Heart right ventricle (tissue), 16 donors: ENCODE data around the gene RCN2. TPM values are rescaled to one million over a fixed set of nuclear protein-coding genes. Genes with fewer than 3 reads are reported as not detected.

ENCODE experiments used
- ATAC-seq, 8 donors: fragments of 200-7000 bp; cut with Tn5 transposase; one replicate each; pipeline ENCODE4 v1.9.1; 2020; ENCODE audit warnings: mild to moderate bottlenecking in 8 of 8, moderate library complexity in 8 of 8, moderate number of reproducible peaks in 1 of 8
- DNase-seq, 2 donors: peaks; one replicate each; pipeline ENCODE4 v3.0.0-alpha.2; 2020
- H3K27ac ChIP-seq, 10 donors: fragments of 200-600 bp; sonication (generic) in 2 of 10; one replicate each; pipeline versions ENCODE4 v1.5.0 to v1.8.0; 2020 to 2022; ENCODE audit warnings: mild to moderate bottlenecking in 3 of 10
- H3K27me3 ChIP-seq, 7 donors: fragments of 200-600 bp; one replicate each; pipeline ENCODE4 v1.8.0; 2021 to 2022; ENCODE audit warnings: mild to moderate bottlenecking in 2 of 7
- H3K36me3 ChIP-seq, 9 donors: fragments of 200-600 bp; sonication (generic) in 1 of 9; one replicate each; pipeline versions ENCODE4 v1.5.0 to v1.8.0; 2020 to 2022; ENCODE audit warnings: mild to moderate bottlenecking in 2 of 9
- H3K4me1 ChIP-seq, 9 donors: fragments of 200-600 bp; sonication (generic) in 1 of 9; one replicate each; pipeline versions ENCODE4 v1.5.0 to v1.8.0; 2020 to 2022; ENCODE audit warnings: mild to moderate bottlenecking in 4 of 9
- H3K4me3 ChIP-seq, 10 donors: fragments of 200-600 bp; sonication (generic) in 2 of 10; one replicate each; pipeline versions ENCODE4 v1.5.0 to v1.8.0; 2020 to 2022; ENCODE audit warnings: mild to moderate bottlenecking in 7 of 10, moderate library complexity in 2 of 10
- H3K9me3 ChIP-seq, 11 donors: fragments of 200-600 bp in 10 of 11; sonication (generic) in 2 of 11; one replicate each; pipeline versions ENCODE4 v1.5.0 to v1.8.0; 2013 to 2022; ENCODE audit warnings: mild to moderate bottlenecking in 2 of 11, control low read depth in 1 of 11, moderate library complexity in 1 of 11
- CTCF ChIP-seq, 9 donors: fragments of 200-600 bp; sonication (generic) in 2 of 9; IDR thresholded peaks; one replicate each; pipeline versions ENCODE4 v1.5.0 to v1.8.0; 2021 to 2022; ENCODE audit warnings: antibody characterized with exemption in 9 of 9, mild to moderate bottlenecking in 5 of 9, moderate library complexity in 1 of 9
- WGBS, 2 donors: extraction: QIAGEN DNeasy Blood & Tissue Kit; methylation state at CpG; one replicate each; pipeline ENCODE4 v1.1.7; 2013; ENCODE audit warnings: inconsistent platforms in 1 of 2; 5-methylcytosine and 5-hydroxymethylcytosine counted together
- intact Hi-C, 10 donors: fragments of 100-400 bp; cut with DNase I; formaldehyde crosslinking; loops; one replicate each; pipeline versions ENCODE4 v1.11.1 to v1.14.2; 2022
- polyA plus RNA-seq, 2 donors: library from polyadenylated mRNA; stranded (reverse); fragments of 200-250 nt; gene quantifications; one replicate each; pipeline ENCODE4 v1.2.3, GENCODE V29; 2013
- total RNA-seq, 10 donors: library from RNA; stranded (reverse); fragmentation: NEBNext Ultra II Directional in 3 of 10; extraction: Animal tissue kit (Norgen Biotek cat#: 25700) in 3 of 10; gene quantifications; one replicate each; pipeline versions ENCODE4 v1.2.1 to v1.2.4, GENCODE V29; 2021 to 2023
- donor health status: Arrhythmogenic right ventricular cardiomyopathy.
- donor health status: ischemic (EF 13 %, LVEDD 7.1; RV severe dilation, severe dysfunction).
- donor health status: healthy with polysubstance abuse.
- donor health status: DM: no; HTN: yes; CAD: no.
- donor health status: DM: no; HTN: no; CAD: no.
- donor health status: ischemic (EF 25% LVEDD 6.9; RV normal size, moderate dysfunction).
- donor health status: ischemic (EF 25% LVEDD 5.7; RV mildly dilated, moderate dysfunction).
- donor health status: healthy.
- donor health status: DM: yes; HTN: yes; CAD: no.
- donor health status: Ischemic cardiomyopathy.
- donor health status: ischemic (EF 35%, LVEDD 5.7; RV mildly dilated, moderate dysfunction).
- donor health status: nonischemic (EF 11% LVEDD 7.7; RV severe dilation, severe dysfunction).
- donor health status: DM: yes; HTN: yes; CAD: no.
- donor health status: PGD.
- donor health status: ischemic (EF 29% LVEDD 5.4; RV normal size, mild dysfunction).
- donor health status: nonischemic (EF 23%, LVEDD 6.1; RV moderate dilation, normal function).

The RCN2 gene
- total and polyA plus RNA-seq, 12 donors, result 14.7 to 31.3 (median 27.5) TPM

GRCh38 chr15:76986743-76987142, 55.2 kb downstream of the RCN2 start:
- no peak for TF ChIP-seq CTCF (IDR thresholded peaks at IDR 0.05)
- intact Hi-C loops, result no loop called here
- H3K36me3 ChIP-seq, result no peaks in the 10 kb centered on the region
- H3K27ac ChIP-seq, result no peak overlapping the region
- 92 to 94% methylated on average over 3 of the region's 3 CpGs for WGBS, 2 donors
- no peak for ATAC-seq
- peaks cover 0 to 63% (median 11%) of the 10 kb centered on the region in 9 donors for H3K4me1 ChIP-seq
- DNase-seq, result no peak
- H3K27me3 ChIP-seq, result no peaks in the 10 kb centered on the region
- no peaks in the 10 kb centered on the region for H3K9me3 ChIP-seq
- H3K4me3 ChIP-seq, result no peak overlapping the region

- H3K4me1 ChIP-seq, result peaks cover 0 to 68% (median 11%) of the 10 kb centered on the region in 9 donors
- H3K36me3 ChIP-seq, result no peaks in the 10 kb centered on the region
- no peaks in the 10 kb centered on the region for H3K9me3 ChIP-seq
- DNase-seq (no peak), ATAC-seq (no peak)
- intact Hi-C loops, result no loop called here
- H3K27me3 ChIP-seq, result no peaks in the 10 kb centered on the region
- H3K4me3 ChIP-seq, result no peak overlapping the region
- H3K27ac ChIP-seq, result peak overlapping the region in 1 of 10 donors; percentile 81
- TF ChIP-seq CTCF (IDR thresholded peaks at IDR 0.05), result no peak
- 94 to 96% methylated on average over 6 of the region's 6 CpGs for WGBS, 2 donors
Observed at GRCh38 chr15:76987276-76987675, 55.7 kb downstream of the RCN2 start.

- TF ChIP-seq CTCF (IDR thresholded peaks at IDR 0.05), result no peak
- Histone ChIP-seq H3K36me3 (no peaks in the 10 kb centered on the region), H3K9me3 (no peaks in the 10 kb centered on the region), H3K27me3 (no peaks in the 10 kb centered on the region), H3K4me3 (no peak overlapping the region), H3K4me1 (peaks cover 0 to 71% (median 11%) of the 10 kb centered on the region in 9 donors), H3K27ac (peak overlapping the region in 8 of 10 donors; percentile 56 to 81 (median 66))
- ATAC-seq (peak; percentile 69 to 88 (median 84)), DNase-seq (peak; percentile 62 to 72)
- intact Hi-C loops, result no loop called here
- WGBS, 2 donors, result 63 to 68% methylated on average over 11 of the region's 11 CpGs
Observed at GRCh38 chr15:76987896-76988860, 56.6 kb downstream of the RCN2 start.

- whole genome bisulfite sequencing, 2 donors, result 69 to 72% methylated on average over 12 of the region's 12 CpGs
- Histone ChIP-seq H3K9me3 (no peaks in the 10 kb centered on the region), H3K4me1 (peaks cover 0 to 74% (median 11%) of the 10 kb centered on the region in 9 donors), H3K4me3 (no peak overlapping the region), H3K27ac (peak overlapping the region in 8 of 10 donors; percentile 56 to 81 (median 66)), H3K27me3 (no peaks in the 10 kb centered on the region), H3K36me3 (no peaks in the 10 kb centered on the region)
- intact Hi-C loops, result no loop called here
- TF ChIP-seq CTCF (IDR thresholded peaks at IDR 0.05), result no peak
- ATAC-seq, result peak; percentile 44 to 71 (median 60)
- DNase-seq, result no peak
Observed at GRCh38 chr15:76988867-76989780, 57.6 kb downstream of the RCN2 start.
